Measurements from ENCODE around the gene OGFOD3. TPM values are rescaled to one million over a fixed set of nuclear protein-coding genes. Genes with fewer than 3 reads are reported as not detected.

OGFOD3 gene
- polyA plus RNA-seq, 1 donor = 20.9 TPM

DNA sequence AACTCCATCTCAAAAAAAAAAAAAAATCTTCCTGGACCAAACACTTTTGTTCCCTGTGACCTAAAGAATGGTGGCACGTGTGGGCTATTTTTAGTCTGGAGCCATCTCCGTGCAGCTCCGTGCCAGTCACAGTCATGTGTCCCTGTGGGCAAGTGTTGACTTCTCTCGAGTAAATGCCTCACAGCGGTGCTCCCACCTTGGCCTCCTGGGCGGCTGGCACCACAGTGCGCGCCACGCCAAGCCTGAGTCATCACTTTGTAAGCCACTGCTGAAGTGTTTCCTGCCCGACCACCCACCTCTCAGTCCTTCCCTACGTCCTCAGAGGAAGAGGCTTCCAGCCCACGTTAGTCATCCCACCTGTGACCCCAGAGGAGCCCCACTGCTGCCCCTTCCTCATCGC lies 11.1 kb downstream of the OGFOD3 start:
- H3K9me3 ChIP-seq (ENCODE audit: control insufficient read depth, low read depth, low read length) = no peaks in the 10 kb centered on the region
- peaks cover 21% of the 10 kb centered on the region for H3K36me3 ChIP-seq (ENCODE audit: control insufficient read depth, insufficient read depth, low read length)
- DNase-seq = no peak
- 94% methylated on average over 3 of the region's 13 CpGs for WGBS (ENCODE audit: insufficient coverage, low lambda C conversion rate)
- no peak overlapping the region for H3K4me3 ChIP-seq (ENCODE audit: low read length)
- no peaks in the 10 kb centered on the region for H3K4me1 ChIP-seq (ENCODE audit: control insufficient read depth, insufficient read depth, low read length)
- no peaks in the 10 kb centered on the region for H3K27me3 ChIP-seq (ENCODE audit: control insufficient read depth, insufficient read depth, low read length)
- no peak overlapping the region for H3K27ac ChIP-seq (ENCODE audit: low read length)

DNA sequence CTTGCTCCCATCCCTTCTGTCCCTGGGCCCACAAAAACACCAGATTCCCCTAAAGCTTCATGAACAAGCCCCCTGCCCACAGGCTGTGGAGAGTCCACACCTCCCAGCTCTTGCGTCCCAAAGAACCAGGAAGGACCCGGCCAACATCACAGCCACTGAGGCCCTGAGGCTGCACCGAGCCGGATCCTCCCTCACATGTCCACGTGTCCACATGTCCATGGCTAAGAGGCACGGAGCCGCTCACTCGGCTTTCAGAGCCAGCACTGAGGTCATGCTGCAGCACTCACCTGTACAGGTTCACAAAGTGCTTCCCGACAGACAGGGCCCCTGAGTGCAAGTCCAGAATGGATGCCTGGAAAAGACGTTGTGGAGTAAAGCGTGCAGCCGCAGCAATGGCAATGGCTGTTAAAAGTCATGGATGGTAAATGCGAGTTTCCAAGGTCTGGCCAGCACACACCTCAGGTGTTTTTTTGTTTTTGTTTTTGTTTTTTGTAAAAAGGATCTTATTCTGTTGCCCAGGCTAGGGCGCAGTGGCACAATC lies 12.2 kb downstream of the OGFOD3 start:
- Histone ChIP-seq H3K27ac (ENCODE audit: low read length) (no peak overlapping the region), H3K9me3 (ENCODE audit: control insufficient read depth, low read depth, low read length) (no peaks in the 10 kb centered on the region), H3K27me3 (ENCODE audit: control insufficient read depth, insufficient read depth, low read length) (no peaks in the 10 kb centered on the region), H3K4me1 (ENCODE audit: control insufficient read depth, insufficient read depth, low read length) (no peaks in the 10 kb centered on the region), H3K4me3 (ENCODE audit: low read length) (no peak overlapping the region), H3K36me3 (ENCODE audit: control insufficient read depth, insufficient read depth, low read length) (peaks cover 24% of the 10 kb centered on the region)
- no CpG with 5 or more reads among the region's 14 CpGs for WGBS (ENCODE audit: insufficient coverage, low lambda C conversion rate)
- DNase-seq = no peak

DNA sequence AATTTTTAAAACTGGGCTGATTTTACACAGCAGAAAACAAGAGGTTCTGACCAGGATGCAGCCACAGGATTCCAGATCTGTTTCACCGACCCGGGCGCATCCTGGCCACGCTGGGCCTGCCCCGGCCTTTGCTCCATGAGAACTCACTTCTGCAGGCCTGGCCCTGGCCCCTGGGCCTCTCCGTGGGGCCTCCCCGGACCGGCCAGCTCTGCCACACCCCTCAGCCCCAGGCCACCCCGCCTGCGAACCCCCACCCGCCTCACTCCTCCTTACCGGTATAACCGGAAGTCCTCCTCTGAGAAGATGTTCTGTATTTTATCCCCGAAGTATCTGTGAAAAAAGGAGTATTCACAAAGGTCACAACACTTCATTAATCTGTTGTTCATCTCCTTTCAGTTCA lies 13.3 kb downstream of the OGFOD3 start:
- no CpG with 5 or more reads among the region's 14 CpGs for WGBS (ENCODE audit: insufficient coverage, low lambda C conversion rate)
- DNase-seq = no peak
- peaks cover 27% of the 10 kb centered on the region for H3K36me3 ChIP-seq (ENCODE audit: control insufficient read depth, insufficient read depth, low read length)

DNA sequence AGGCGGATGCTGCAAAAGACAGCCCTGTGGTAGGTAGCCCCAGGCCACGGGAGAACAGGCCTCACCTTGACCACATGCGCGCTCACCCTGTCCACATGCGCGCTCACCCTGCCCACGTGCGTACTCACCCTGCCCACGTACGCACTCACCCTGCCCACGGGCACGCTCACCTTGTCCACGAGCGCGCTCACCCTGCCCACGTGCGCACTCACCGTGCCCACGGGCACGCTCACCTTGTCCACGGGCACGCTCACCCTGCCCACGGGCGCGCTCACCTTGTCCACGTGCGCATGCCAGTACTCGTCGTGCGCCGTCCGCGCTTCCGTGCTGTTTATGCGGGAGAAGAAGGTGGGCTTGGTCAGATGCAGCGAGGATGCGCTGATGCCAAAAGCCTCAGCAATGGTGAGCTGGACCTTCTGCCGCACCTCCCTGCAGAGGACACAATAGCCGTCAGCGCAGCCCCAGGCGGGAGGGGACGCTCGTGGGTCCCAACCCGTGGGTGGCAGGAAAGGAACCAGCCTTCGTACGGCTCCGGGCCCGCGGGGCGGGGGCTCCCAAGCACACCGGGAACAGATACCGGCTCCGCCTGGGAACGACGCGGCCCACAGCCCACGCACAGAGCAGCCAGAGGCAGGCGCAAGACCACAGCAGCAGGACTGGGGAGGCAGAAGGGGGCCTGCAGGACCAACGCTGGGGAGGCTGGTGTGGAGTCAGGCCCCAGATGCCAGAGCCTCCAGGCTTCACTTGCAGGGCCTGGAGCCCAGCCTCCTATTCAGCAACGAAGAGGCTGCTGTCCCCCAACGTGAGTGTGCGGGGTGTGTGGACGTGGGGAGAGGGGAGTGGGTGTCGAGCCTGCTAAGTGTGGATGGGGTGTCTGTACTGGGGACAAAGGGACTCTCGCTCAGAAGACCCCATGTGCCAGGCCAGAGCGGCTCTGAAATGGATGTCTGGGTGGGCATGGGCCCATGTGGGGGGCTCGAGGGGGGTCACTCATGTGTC lies 14.4 kb downstream of the OGFOD3 start:
- 100% methylated on average over 6 of the region's 67 CpGs for WGBS (ENCODE audit: insufficient coverage, low lambda C conversion rate)
- H3K4me3 ChIP-seq (ENCODE audit: low read length) = no peak overlapping the region
- no peaks in the 10 kb centered on the region for H3K9me3 ChIP-seq (ENCODE audit: control insufficient read depth, low read depth, low read length)
- no peak for DNase-seq
- H3K27me3 ChIP-seq (ENCODE audit: control insufficient read depth, insufficient read depth, low read length) = no peaks in the 10 kb centered on the region
- H3K27ac ChIP-seq (ENCODE audit: low read length) = no peak overlapping the region
- H3K36me3 ChIP-seq (ENCODE audit: control insufficient read depth, insufficient read depth, low read length) = peaks cover 31% of the 10 kb centered on the region
- H3K4me1 ChIP-seq (ENCODE audit: control insufficient read depth, insufficient read depth, low read length) = no peaks in the 10 kb centered on the region

More for the DNA sequence above, 13.3 kb downstream of the OGFOD3 start:
- H3K4me3 ChIP-seq (ENCODE audit: low read length) = no peak overlapping the region
- no peak overlapping the region for H3K27ac ChIP-seq (ENCODE audit: low read length)
- H3K27me3 ChIP-seq (ENCODE audit: control insufficient read depth, insufficient read depth, low read length) = no peaks in the 10 kb centered on the region
- H3K9me3 ChIP-seq (ENCODE audit: control insufficient read depth, low read depth, low read length) = no peaks in the 10 kb centered on the region
- no peaks in the 10 kb centered on the region for H3K4me1 ChIP-seq (ENCODE audit: control insufficient read depth, insufficient read depth, low read length)

DNA sequence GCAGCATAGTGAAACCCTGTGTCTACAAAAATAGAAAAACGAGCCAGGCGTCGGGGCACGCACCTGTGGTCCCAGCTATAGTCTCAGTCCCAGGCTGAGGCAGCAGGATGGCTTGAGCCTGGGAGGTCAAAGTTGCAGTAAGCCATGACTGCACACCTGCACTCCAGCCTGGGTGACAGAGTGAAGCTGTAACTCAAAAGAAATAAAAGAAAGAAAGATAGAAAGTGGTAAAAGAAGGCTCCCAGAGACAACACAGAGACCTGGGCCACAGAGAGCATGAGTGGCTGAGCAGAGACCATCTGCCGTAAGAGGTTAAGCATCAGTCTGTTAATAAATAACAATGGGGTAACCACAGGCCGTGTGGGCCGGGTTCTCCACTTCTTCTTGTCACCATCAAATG lies 15.5 kb downstream of the OGFOD3 start:
- no peak for DNase-seq
- Histone ChIP-seq H3K4me1 (ENCODE audit: control insufficient read depth, insufficient read depth, low read length) (no peaks in the 10 kb centered on the region), H3K4me3 (ENCODE audit: low read length) (no peak overlapping the region), H3K27ac (ENCODE audit: low read length) (no peak overlapping the region), H3K36me3 (ENCODE audit: control insufficient read depth, insufficient read depth, low read length) (peaks cover 34% of the 10 kb centered on the region), H3K27me3 (ENCODE audit: control insufficient read depth, insufficient read depth, low read length) (no peaks in the 10 kb centered on the region), H3K9me3 (ENCODE audit: control insufficient read depth, low read depth, low read length) (no peaks in the 10 kb centered on the region)
- WGBS (ENCODE audit: insufficient coverage, low lambda C conversion rate) = no CpG with 5 or more reads among the region's 7 CpGs

DNA sequence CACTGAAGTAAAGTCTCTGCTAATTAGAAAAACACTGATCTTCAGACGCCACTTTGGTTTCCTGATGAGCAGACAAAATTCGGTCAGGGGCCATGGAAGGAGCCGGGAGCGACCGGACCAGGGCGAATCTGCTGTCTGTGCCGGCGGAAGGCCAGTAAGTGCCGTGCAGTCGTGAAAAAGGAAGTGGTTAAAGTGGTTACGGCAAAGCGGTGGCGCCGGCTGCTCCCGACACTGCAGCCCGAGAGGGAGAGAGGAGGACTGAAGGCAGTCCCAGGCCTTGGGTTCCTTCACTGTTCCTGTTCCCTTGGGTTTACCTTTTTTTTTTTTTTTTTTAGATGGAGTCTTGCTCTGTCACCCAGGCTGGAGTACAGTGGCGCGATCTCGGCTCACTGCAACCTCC lies 17.6 kb downstream of the OGFOD3 start:
- no peak for DNase-seq
- Histone ChIP-seq H3K4me3 (ENCODE audit: low read length) (no peak overlapping the region), H3K9me3 (ENCODE audit: control insufficient read depth, low read depth, low read length) (no peaks in the 10 kb centered on the region), H3K4me1 (ENCODE audit: control insufficient read depth, insufficient read depth, low read length) (no peaks in the 10 kb centered on the region), H3K36me3 (ENCODE audit: control insufficient read depth, insufficient read depth, low read length) (peaks cover 31% of the 10 kb centered on the region), H3K27me3 (ENCODE audit: control insufficient read depth, insufficient read depth, low read length) (no peaks in the 10 kb centered on the region), H3K27ac (ENCODE audit: low read length) (no peak overlapping the region)
- no CpG with 5 or more reads among the region's 19 CpGs for WGBS (ENCODE audit: insufficient coverage, low lambda C conversion rate)

DNA sequence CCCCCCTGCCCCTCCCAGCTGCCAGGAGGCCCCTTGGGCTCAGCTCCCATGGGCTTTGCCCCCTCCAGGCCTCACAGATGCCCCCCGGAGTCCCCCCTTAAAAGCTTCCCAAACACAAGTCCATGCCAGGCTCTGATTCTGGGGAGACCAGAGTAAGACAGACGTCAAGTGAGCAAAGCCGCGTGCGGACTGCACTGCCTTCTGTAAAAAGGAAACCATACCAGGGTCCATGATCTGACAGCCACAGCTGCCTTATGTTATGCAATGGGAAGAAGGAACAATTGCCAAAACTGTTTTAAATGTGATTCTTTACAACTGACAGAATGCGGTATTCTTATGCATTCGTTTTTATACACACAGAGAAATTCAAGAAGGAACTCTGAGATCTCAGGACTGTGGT lies 18.2 kb downstream of the OGFOD3 start:
- H3K9me3 ChIP-seq (ENCODE audit: control insufficient read depth, low read depth, low read length) = no peaks in the 10 kb centered on the region
- no CpG with 5 or more reads among the region's 7 CpGs for WGBS (ENCODE audit: insufficient coverage, low lambda C conversion rate)
- no peaks in the 10 kb centered on the region for H3K4me1 ChIP-seq (ENCODE audit: control insufficient read depth, insufficient read depth, low read length)
- H3K4me3 ChIP-seq (ENCODE audit: low read length) = no peak overlapping the region
- no peak for DNase-seq
- H3K36me3 ChIP-seq (ENCODE audit: control insufficient read depth, insufficient read depth, low read length) = peaks cover 32% of the 10 kb centered on the region
- H3K27me3 ChIP-seq (ENCODE audit: control insufficient read depth, insufficient read depth, low read length) = no peaks in the 10 kb centered on the region
- no peak overlapping the region for H3K27ac ChIP-seq (ENCODE audit: low read length)

DNA sequence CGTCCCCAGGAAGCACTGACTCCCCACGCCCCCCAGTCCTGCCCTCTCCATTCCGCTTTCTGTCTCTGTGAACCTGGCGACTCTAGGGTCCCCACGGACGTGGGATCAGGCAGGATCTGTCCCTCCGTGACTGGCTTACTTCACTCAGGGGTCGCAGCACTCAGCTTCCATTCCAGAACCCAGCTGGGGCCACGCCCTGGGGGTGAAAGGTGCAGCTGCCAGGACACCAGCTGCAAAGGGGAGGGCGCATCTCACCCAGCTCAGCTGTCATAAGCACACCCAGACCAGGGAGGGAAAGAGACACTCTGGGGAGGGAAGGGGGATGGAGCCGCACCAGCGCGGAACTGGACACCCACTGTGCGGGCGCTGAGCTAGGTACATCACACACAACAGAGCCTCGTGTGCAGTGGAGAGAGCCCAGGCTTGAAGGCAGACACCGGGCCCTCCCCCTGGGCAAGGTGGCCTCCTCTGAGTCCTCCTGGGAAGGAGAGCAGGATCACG lies 18.7 kb downstream of the OGFOD3 start:
- no peak for DNase-seq
- Histone ChIP-seq H3K4me3 (ENCODE audit: low read length) (no peak overlapping the region), H3K27ac (ENCODE audit: low read length) (no peak overlapping the region), H3K4me1 (ENCODE audit: control insufficient read depth, insufficient read depth, low read length) (no peaks in the 10 kb centered on the region), H3K9me3 (ENCODE audit: control insufficient read depth, low read depth, low read length) (no peaks in the 10 kb centered on the region), H3K27me3 (ENCODE audit: control insufficient read depth, insufficient read depth, low read length) (no peaks in the 10 kb centered on the region), H3K36me3 (ENCODE audit: control insufficient read depth, insufficient read depth, low read length) (peaks cover 34% of the 10 kb centered on the region)
- WGBS (ENCODE audit: insufficient coverage, low lambda C conversion rate) = no CpG with 5 or more reads among the region's 18 CpGs

DNA sequence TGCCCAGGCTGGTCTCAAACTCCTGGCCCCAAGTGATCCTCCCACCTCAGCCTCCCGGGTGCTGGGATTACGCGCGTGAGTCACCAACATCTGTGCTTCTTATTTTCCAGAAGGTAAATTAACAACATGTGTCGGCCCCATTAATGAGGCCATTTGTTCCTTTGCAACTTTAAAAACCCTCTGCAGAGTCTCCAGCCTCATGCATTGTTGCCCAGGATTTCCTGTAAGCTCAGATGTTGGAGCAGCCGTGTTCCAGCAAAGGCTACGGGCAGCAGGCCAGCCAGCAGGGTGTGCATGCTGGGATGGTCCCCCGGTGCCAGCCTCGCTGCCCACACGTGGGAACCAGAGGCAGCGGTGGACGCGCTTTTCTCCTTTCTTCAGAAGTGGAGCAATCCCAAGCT lies 19.3 kb downstream of the OGFOD3 start:
- Histone ChIP-seq H3K27me3 (ENCODE audit: control insufficient read depth, insufficient read depth, low read length) (no peaks in the 10 kb centered on the region), H3K4me1 (ENCODE audit: control insufficient read depth, insufficient read depth, low read length) (no peaks in the 10 kb centered on the region), H3K36me3 (ENCODE audit: control insufficient read depth, insufficient read depth, low read length) (peaks cover 38% of the 10 kb centered on the region), H3K27ac (ENCODE audit: low read length) (no peak overlapping the region), H3K9me3 (ENCODE audit: control insufficient read depth, low read depth, low read length) (no peaks in the 10 kb centered on the region), H3K4me3 (ENCODE audit: low read length) (no peak overlapping the region)
- no peak for DNase-seq
- whole genome bisulfite sequencing (ENCODE audit: insufficient coverage, low lambda C conversion rate) = no CpG with 5 or more reads among the region's 13 CpGs

DNA sequence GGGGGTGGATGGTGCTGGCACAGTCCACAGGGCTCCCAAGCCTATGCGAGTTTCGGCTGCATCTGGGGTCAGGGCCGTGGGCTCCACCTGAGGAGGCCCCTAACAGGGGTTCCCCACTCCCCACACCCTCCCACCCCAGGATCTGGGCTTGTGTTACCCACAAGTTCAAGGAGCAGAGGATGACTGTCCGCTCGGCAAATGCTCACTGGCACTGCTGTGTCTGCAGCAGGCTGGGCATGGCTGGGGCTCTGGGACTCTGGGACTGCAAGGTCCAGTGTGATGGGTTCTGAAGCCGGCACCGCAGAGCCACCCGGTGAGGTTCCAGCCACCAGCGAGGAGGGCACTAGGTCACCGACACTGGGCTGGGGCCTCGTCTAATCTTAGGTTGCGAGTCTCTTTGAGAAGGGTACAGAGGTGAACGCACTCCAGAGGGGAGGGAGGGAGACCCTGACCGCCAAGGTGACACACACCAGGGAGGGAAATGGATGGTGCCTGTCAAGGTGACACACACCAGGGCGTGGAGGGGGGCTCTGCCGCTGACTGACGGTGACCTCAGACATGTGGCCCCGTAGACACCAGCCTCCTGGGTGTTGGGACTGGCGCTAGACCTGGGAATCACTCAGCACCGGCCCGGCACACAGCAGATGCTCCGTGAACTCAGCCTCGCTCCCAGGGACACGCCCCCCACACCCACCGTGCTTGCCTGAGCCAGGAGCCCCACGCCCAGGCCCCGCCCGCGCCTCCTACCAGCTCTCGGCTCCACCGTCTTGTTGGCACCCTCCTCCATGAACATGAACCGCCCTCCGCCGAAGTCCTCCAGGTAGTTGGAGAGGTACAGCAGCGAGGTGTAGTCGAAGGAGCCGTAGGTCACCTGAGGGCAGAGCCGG lies 20.7 kb downstream of the OGFOD3 start:
- H3K4me1 ChIP-seq (ENCODE audit: control insufficient read depth, insufficient read depth, low read length) = no peaks in the 10 kb centered on the region
- no peak for DNase-seq
- no peaks in the 10 kb centered on the region for H3K9me3 ChIP-seq (ENCODE audit: control insufficient read depth, low read depth, low read length)
- no peaks in the 10 kb centered on the region for H3K27me3 ChIP-seq (ENCODE audit: control insufficient read depth, insufficient read depth, low read length)
- no peak overlapping the region for H3K4me3 ChIP-seq (ENCODE audit: low read length)
- peaks cover 41% of the 10 kb centered on the region for H3K36me3 ChIP-seq (ENCODE audit: control insufficient read depth, insufficient read depth, low read length)
- no peak overlapping the region for H3K27ac ChIP-seq (ENCODE audit: low read length)
- no CpG with 5 or more reads among the region's 38 CpGs for WGBS (ENCODE audit: insufficient coverage, low lambda C conversion rate)
